Measurements from ENCODE around the gene MCTP2. TPM values are rescaled to one million over a fixed set of nuclear protein-coding genes. Genes with fewer than 3 reads are reported as not detected.
"Not testable (repeated sequence)": the region's sequence is repeated elsewhere in the genome, so short reads cannot be mapped to it uniquely, and the experiment has no call there.

The MCTP2 gene
- total and polyA plus RNA-seq, 10 donors, result 5.6 to 205 (median 107) TPM

DNA sequence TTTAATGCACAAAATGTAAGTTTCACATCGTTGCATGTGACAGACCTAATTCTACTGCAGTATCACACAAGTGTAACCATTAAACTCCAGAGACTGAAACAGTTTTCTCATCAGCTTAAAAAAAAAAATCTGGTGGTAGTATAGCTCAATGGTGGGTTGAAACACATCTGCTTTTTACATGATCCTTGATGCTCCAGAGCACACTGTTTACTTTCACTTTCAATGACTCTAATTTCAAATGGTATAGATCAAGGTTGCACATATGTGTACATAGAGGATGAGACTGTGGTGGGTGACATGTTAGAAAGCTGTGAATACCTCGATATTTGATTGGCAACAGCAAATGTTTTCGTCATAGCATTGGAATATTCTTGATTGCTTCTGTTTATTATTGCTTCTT, 22.4 kb downstream of the MCTP2 start:
- intact Hi-C loops (cut with DNase I; ENCODE audit: low total_unique reads), result no loop called here
- H3K4me1 ChIP-seq, result peaks cover 6 to 97% (median 51%) of the 10 kb centered on the region in 6 donors
- DNase-seq, result no peak
- peak overlapping the region in 3 of 8 donors; percentile 24 to 65 (median 49) for H3K27ac ChIP-seq
- H3K36me3 ChIP-seq, result no peaks in the 10 kb centered on the region
- H3K27me3 ChIP-seq (replicated peaks in 1 of 7), result no peaks in the 10 kb centered on the region
- peak overlapping the region in 1 of 8 donors; percentile 8 for H3K4me3 ChIP-seq
- TF ChIP-seq, protein P1, sequence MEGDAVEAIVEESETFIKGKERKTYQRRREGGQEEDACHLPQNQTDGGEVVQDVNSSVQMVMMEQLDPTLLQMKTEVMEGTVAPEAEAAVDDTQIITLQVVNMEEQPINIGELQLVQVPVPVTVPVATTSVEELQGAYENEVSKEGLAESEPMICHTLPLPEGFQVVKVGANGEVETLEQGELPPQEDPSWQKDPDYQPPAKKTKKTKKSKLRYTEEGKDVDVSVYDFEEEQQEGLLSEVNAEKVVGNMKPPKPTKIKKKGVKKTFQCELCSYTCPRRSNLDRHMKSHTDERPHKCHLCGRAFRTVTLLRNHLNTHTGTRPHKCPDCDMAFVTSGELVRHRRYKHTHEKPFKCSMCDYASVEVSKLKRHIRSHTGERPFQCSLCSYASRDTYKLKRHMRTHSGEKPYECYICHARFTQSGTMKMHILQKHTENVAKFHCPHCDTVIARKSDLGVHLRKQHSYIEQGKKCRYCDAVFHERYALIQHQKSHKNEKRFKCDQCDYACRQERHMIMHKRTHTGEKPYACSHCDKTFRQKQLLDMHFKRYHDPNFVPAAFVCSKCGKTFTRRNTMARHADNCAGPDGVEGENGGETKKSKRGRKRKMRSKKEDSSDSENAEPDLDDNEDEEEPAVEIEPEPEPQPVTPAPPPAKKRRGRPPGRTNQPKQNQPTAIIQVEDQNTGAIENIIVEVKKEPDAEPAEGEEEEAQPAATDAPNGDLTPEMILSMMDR (IDR thresholded peaks at IDR 0.05 in 8 of 11, conservative IDR thresholded peaks at IDR 0.05 in 3 of 11), result no peak
- TF ChIP-seq POLR2AphosphoS5 (IDR thresholded peaks at IDR 0.05) (no peak), POLR2A (IDR thresholded peaks at IDR 0.05) (no peak)
- H3K9me3 ChIP-seq, result no peaks in the 10 kb centered on the region
- WGBS, 5 donors, result 62 to 65% (median 65%) methylated on average over 3 of the region's 3 CpGs

DNA sequence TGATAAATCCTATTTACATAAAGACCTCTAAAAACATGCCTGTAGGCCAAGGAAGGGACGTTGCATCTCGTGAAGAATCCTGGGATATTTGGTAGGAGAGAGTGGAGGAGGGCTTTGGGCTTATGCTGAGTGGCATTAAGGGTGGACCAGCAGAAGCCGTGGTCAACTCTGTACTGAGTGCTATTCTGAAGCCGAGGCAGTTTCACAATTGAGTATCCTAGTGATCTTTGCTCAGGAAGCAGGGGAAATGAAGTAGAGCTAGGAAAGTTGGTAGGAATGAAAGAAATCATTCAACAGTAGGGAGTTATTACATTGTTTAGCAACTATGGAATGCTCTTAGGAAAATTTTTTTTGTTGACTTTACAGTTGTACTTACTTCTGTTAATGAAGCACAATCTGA, 24.2 kb downstream of the MCTP2 start:
- Histone ChIP-seq H3K4me3 (no peak overlapping the region), H3K9me3 (no peaks in the 10 kb centered on the region), H3K36me3 (no peaks in the 10 kb centered on the region), H3K4me1 (peaks cover 19 to 97% (median 66%) of the 10 kb centered on the region in 6 donors), H3K27me3 (replicated peaks in 1 of 7) (no peaks in the 10 kb centered on the region), H3K27ac (peak overlapping the region in 3 of 8 donors; percentile 6 to 84 (median 18))
- TF ChIP-seq POLR2AphosphoS5 (IDR thresholded peaks at IDR 0.05) (no peak), POLR2A (IDR thresholded peaks at IDR 0.05) (no peak)
- TF ChIP-seq, protein P1 (IDR thresholded peaks at IDR 0.05 in 8 of 11, conservative IDR thresholded peaks at IDR 0.05 in 3 of 11), result no peak
- 61 to 75% (median 68%) methylated on average over 4 of the region's 4 CpGs for WGBS, 5 donors
- intact Hi-C loops (cut with DNase I; ENCODE audit: low total_unique reads), result no loop called here
- DNase-seq, result no peak

DNA sequence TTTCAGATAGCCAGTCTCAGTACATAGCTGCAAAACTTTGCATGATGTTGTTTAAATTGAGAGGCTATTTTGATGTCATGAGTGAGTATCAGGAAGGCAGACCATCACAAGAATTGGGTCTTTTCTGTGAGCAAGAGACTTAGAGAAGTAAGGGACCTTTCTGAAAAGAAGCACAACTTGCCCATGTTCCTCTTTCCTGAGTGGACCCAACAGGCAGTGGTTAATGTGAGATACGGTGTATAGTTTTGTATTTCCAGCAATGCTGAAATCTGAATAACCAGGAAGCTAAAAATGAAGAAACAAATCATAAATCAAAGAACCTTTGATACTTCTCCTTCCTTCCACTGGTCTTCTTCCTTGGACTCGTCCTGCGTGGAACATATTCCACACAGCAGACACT, 25.1 kb downstream of the MCTP2 start:
- H3K36me3 ChIP-seq, result no peaks in the 10 kb centered on the region
- TF ChIP-seq, protein P1 (IDR thresholded peaks at IDR 0.05 in 8 of 11, conservative IDR thresholded peaks at IDR 0.05 in 3 of 11), result no peak
- TF ChIP-seq POLR2AphosphoS5 (IDR thresholded peaks at IDR 0.05) (no peak), POLR2A (IDR thresholded peaks at IDR 0.05) (no peak)
- no peak for DNase-seq
- no peaks in the 10 kb centered on the region for H3K27me3 ChIP-seq (replicated peaks in 1 of 7)
- peak overlapping the region in 5 of 8 donors; percentile 5 to 84 (median 71) for H3K27ac ChIP-seq
- H3K9me3 ChIP-seq, result no peaks in the 10 kb centered on the region
- peaks cover 19 to 100% (median 68%) of the 10 kb centered on the region in 6 donors for H3K4me1 ChIP-seq
- 22 to 59% (median 40%) methylated on average over 3 of the region's 3 CpGs for WGBS, 5 donors
- intact Hi-C loops (cut with DNase I; ENCODE audit: low total_unique reads), result no loop called here
- no peak overlapping the region for H3K4me3 ChIP-seq

DNA sequence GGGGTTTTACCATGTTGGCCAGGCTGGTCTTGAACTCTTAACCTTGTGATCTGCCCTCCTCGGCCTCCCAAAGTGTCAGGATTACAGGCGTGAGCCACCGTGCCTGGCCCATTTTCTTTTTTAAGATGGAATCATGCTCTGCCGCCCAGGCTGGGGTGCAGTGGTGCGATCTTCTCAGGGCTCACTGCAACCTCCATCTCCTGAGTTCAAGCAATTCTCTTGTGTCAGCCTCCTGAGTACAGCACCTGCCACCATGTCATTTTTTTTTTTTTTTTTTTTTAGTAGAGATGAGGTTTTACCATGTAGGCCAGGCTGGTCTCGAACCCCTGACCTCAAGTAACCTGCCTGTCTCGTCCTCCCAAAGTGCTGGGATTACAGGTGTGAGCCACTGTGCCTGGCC, 26.4 kb downstream of the MCTP2 start:
- 63 to 82% (median 72%) methylated on average over 7 of the region's 7 CpGs for WGBS, 5 donors
- H3K27me3 ChIP-seq (replicated peaks in 1 of 7); H3K9me3 ChIP-seq; H3K4me3 ChIP-seq; H3K36me3 ChIP-seq; intact Hi-C loops (cut with DNase I; ENCODE audit: low total_unique reads): not testable (repeated sequence)
- peak; percentile 63 for DNase-seq
- H3K27ac ChIP-seq, result peak overlapping the region in 7 of 8 donors; percentile 9 to 84 (median 69)
- H3K4me1 ChIP-seq, result peaks cover 19 to 99% (median 62%) of the 10 kb centered on the region in 6 donors

DNA sequence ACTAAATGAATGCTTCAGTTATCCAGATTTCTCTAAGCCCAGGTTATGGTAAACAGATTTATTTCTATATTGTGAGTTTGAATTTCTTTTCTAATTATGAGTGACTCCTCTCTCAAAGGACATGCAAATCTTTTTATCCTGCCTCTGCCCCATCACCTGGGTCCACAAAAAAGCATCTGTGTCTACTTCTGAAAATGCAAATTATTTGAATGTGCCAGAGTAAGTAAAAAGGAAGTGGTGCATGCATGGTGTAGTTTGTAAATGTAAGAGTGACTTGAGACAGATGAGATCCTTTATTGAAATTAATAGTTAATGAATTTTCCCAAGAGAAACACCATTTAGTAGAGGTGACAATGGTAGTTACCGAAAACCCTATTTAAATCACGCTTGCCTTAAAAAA, 26.9 kb downstream of the MCTP2 start:
- WGBS, 5 donors, result 56 to 87% (median 73%) methylated on average over 2 of the region's 2 CpGs
- TF ChIP-seq POLR2A (IDR thresholded peaks at IDR 0.05) (no peak), POLR2AphosphoS5 (IDR thresholded peaks at IDR 0.05) (no peak)
- TF ChIP-seq, protein P1 (IDR thresholded peaks at IDR 0.05 in 8 of 11, conservative IDR thresholded peaks at IDR 0.05 in 3 of 11), result no peak
- intact Hi-C loops (cut with DNase I; ENCODE audit: low total_unique reads), result no loop called here
- Histone ChIP-seq H3K9me3 (no peaks in the 10 kb centered on the region), H3K4me1 (peaks cover 17 to 99% (median 61%) of the 10 kb centered on the region in 6 donors), H3K36me3 (no peaks in the 10 kb centered on the region), H3K27ac (peak overlapping the region in 6 of 8 donors; percentile 9 to 84 (median 70)), H3K4me3 (no peak overlapping the region), H3K27me3 (replicated peaks in 1 of 7) (no peaks in the 10 kb centered on the region)
- no peak for DNase-seq

All from spleen (tissue), 11 donors.